ENCODE data around the gene RFXAP. TPM values are rescaled to one million over a fixed set of nuclear protein-coding genes. Genes with fewer than 3 reads are reported as not detected.

Gene RFXAP
- total and polyA plus RNA-seq, 9 of the 15 experiments (the other 6 are each of a cell fraction or from before 2014, with no cell fraction given), result 2.1 to 9.7 (median 2.9) TPM

DNA sequence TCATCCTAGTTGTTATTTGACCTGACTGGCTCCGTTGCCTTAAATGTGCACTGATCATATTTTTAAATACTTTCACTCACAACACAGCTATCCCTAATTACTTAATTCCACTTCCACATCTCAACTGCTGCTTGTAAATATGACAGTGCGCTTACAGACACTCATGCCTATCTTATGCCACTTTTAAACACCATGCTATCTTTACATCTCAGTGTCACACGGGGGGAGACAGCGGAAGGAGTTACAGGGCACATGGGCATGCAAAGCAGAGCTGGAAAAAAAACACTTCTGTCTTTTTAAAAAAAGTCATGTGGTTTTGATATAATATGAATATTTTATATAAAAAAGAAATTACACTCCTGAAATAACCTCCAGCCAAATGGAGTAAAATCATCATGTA is 56.9 kb downstream of the RFXAP start:
- H2AFZ ChIP-seq (ENCODE audit: low read depth, low read length), result no peak overlapping the region
- no peaks in the 10 kb centered on the region for H3K79me2 ChIP-seq (ENCODE audit: control insufficient read depth, insufficient read depth, low read length)
- peaks cover 7 to 15% of the 10 kb centered on the region in 2 experiments; a peak in 3 of 5 replicates for H3K27me3 ChIP-seq (ENCODE audit: control insufficient read depth in 2 of 2, insufficient read depth in 2 of 2, low read length in 2 of 2)
- in situ Hi-C loops (cut with MboI), result no loop called here
- H3K4me2 ChIP-seq (ENCODE audit: insufficient read depth, low read length), result no peak overlapping the region
- H3K4me3 ChIP-seq, result no peak overlapping the region
- H3K9me3 ChIP-seq (replicated peaks; ENCODE audit: control insufficient read depth, insufficient read depth, low read depth, low read length), result no peaks in the 10 kb centered on the region
- H3K9ac ChIP-seq (ENCODE audit: insufficient read depth in 1 of 2, low read depth in 2 of 2, low read length in 2 of 2), result no peak overlapping the region
- TF ChIP-seq XRCC3 (IDR thresholded peaks at IDR 0.05), result no peak
- CTCF ChIA-PET (ENCODE audit: low intra/inter-chr PET ratio), result no interaction called here
- H3K36me3 ChIP-seq (ENCODE audit: control insufficient read depth, insufficient read depth, low read length), result no peaks in the 10 kb centered on the region
- BruUV-seq (replicated peaks), result no TSS peak
- no peak for DNase-seq (ENCODE audit: extremely low read depth in 1 of 4, low spot score in 3 of 4)
- H3K27ac ChIP-seq (ENCODE audit: extremely low read depth, low read depth, low read length), result no peak overlapping the region
- no peaks in the 10 kb centered on the region for H3K9me1 ChIP-seq (ENCODE audit: control insufficient read depth, insufficient read depth, low read length)
- 5% methylated on average over 3 of the region's 4 CpGs for WGBS (ENCODE audit: insufficient coverage, low coverage, missing lambda C conversion rate)
- no peaks in the 10 kb centered on the region for H4K20me1 ChIP-seq (replicated peaks; ENCODE audit: control insufficient read depth, insufficient read depth, low read length)
- FAIRE-seq, result no peak
- no peak for ATAC-seq
- no peaks in the 10 kb centered on the region; a peak in 1 of 5 replicates for H3K4me1 ChIP-seq (replicated peaks in 1 of 2; ENCODE audit: control insufficient read depth in 2 of 2, insufficient read depth in 2 of 2, low read length in 2 of 2)
- POLR2A ChIA-PET, result no interaction called here
- intact Hi-C loops (cut with micrococcal nuclease), result no loop called here

Other genes with a start within 250 kb of the RFXAP start
- gene SERTM1, start 145.2 kb upstream of the RFXAP start, total RNA-seq (2014; rRNA removed), result not detected in 2 replicates
- gene SERTM1, start 145.2 kb upstream of the RFXAP start, total RNA-seq (2014; rRNA removed; fragmentation: Illumina TruSeq; extraction: Trizol), result not detected in 2 replicates
- not detected in 2 replicates for gene SERTM1, start 145.2 kb upstream of the RFXAP start, total RNA-seq (2015; rRNA removed; fragmentation: Illumina TruSeq; extraction: Trizol)
- gene SERTM1, start 145.2 kb upstream of the RFXAP start, total RNA-seq (2021), result not detected in 2 replicates
- gene SERTM1, start 145.2 kb upstream of the RFXAP start, polyA plus RNA-seq (2011; rRNA removed), result not detected in 2 replicates
- not detected in 2 replicates for gene SERTM1, start 145.2 kb upstream of the RFXAP start, polyA plus RNA-seq (2014; fragmentation: Illumina TruSeq; extraction: Trizol)
- not detected for gene SERTM1, start 145.2 kb upstream of the RFXAP start, polyA plus RNA-seq (2014; fragmentation: Nextera tagmentation; extraction: Ambion mirVana)
- gene SERTM1, start 145.2 kb upstream of the RFXAP start, polyA plus RNA-seq (2014; rRNA removed), result not detected in 2 replicates
- not detected in 2 replicates for gene SMAD9, start 101.0 kb downstream of the RFXAP start, total RNA-seq (2014; rRNA removed)
- gene SMAD9, start 101.0 kb downstream of the RFXAP start, total RNA-seq (2014; rRNA removed; fragmentation: Illumina TruSeq; extraction: Trizol), result not detected in 2 replicates
- gene SMAD9, start 101.0 kb downstream of the RFXAP start, total RNA-seq (2015; rRNA removed; fragmentation: Illumina TruSeq; extraction: Trizol), result not detected in 2 replicates
- gene SMAD9, start 101.0 kb downstream of the RFXAP start, total RNA-seq (2021), result 0.02 TPM in 1 of 2 replicates, not detected in the other
- gene SMAD9, start 101.0 kb downstream of the RFXAP start, polyA plus RNA-seq (2011; rRNA removed), result 0.03 and 0.05 TPM in 2 replicates
- 0.03 TPM in 1 of 2 replicates, not detected in the other for gene SMAD9, start 101.0 kb downstream of the RFXAP start, polyA plus RNA-seq (2014; fragmentation: Illumina TruSeq; extraction: Trizol)
- gene SMAD9, start 101.0 kb downstream of the RFXAP start, polyA plus RNA-seq (2014; fragmentation: Nextera tagmentation; extraction: Ambion mirVana), result under 1 TPM; 0.06 to 0.08 TPM
- not detected in 2 replicates for gene SMAD9, start 101.0 kb downstream of the RFXAP start, polyA plus RNA-seq (2014; rRNA removed)
- 36.6 and 41.8 TPM in 2 replicates for gene ALG5, start 180.1 kb downstream of the RFXAP start, total RNA-seq (2014; rRNA removed)
- gene ALG5, start 180.1 kb downstream of the RFXAP start, total RNA-seq (2014; rRNA removed; fragmentation: Illumina TruSeq; extraction: Trizol), result 52.7 and 59.5 TPM in 2 replicates
- 45.2 and 47.3 TPM in 2 replicates for gene ALG5, start 180.1 kb downstream of the RFXAP start, total RNA-seq (2015; rRNA removed; fragmentation: Illumina TruSeq; extraction: Trizol)
- 31.3 and 33.6 TPM in 2 replicates for gene ALG5, start 180.1 kb downstream of the RFXAP start, total RNA-seq (2021)
- 39.8 and 58.9 TPM in 2 replicates for gene ALG5, start 180.1 kb downstream of the RFXAP start, polyA plus RNA-seq (2011; rRNA removed)
- gene ALG5, start 180.1 kb downstream of the RFXAP start, polyA plus RNA-seq (2014; fragmentation: Illumina TruSeq; extraction: Trizol), result 43.3 and 46.7 TPM in 2 replicates
- 10 to 100 TPM; 76.7 to 80.5 TPM for gene ALG5, start 180.1 kb downstream of the RFXAP start, polyA plus RNA-seq (2014; fragmentation: Nextera tagmentation; extraction: Ambion mirVana)
- gene ALG5, start 180.1 kb downstream of the RFXAP start, polyA plus RNA-seq (2014; rRNA removed), result 44.5 and 48.2 TPM in 2 replicates
- 67.4 and 81.1 TPM in 2 replicates for gene EXOSC8, start 181.6 kb downstream of the RFXAP start, total RNA-seq (2014; rRNA removed)
- 104 and 116 TPM in 2 replicates for gene EXOSC8, start 181.6 kb downstream of the RFXAP start, total RNA-seq (2014; rRNA removed; fragmentation: Illumina TruSeq; extraction: Trizol)
- 86.4 and 87.4 TPM in 2 replicates for gene EXOSC8, start 181.6 kb downstream of the RFXAP start, total RNA-seq (2015; rRNA removed; fragmentation: Illumina TruSeq; extraction: Trizol)
- gene EXOSC8, start 181.6 kb downstream of the RFXAP start, total RNA-seq (2021), result 75.3 and 75.5 TPM in 2 replicates
- gene EXOSC8, start 181.6 kb downstream of the RFXAP start, polyA plus RNA-seq (2011; rRNA removed), result 104 and 116 TPM in 2 replicates
- 133 and 137 TPM in 2 replicates for gene EXOSC8, start 181.6 kb downstream of the RFXAP start, polyA plus RNA-seq (2014; fragmentation: Illumina TruSeq; extraction: Trizol)
- gene EXOSC8, start 181.6 kb downstream of the RFXAP start, polyA plus RNA-seq (2014; fragmentation: Nextera tagmentation; extraction: Ambion mirVana), result 100 to 1,000 TPM; 564 to 571 TPM
- 110 and 139 TPM in 2 replicates for gene EXOSC8, start 181.6 kb downstream of the RFXAP start, polyA plus RNA-seq (2014; rRNA removed)
- gene SUPT20H, start 240.5 kb downstream of the RFXAP start, total RNA-seq (2014; rRNA removed), result 16.7 and 21.6 TPM in 2 replicates
- 38.2 and 38.4 TPM in 2 replicates for gene SUPT20H, start 240.5 kb downstream of the RFXAP start, total RNA-seq (2014; rRNA removed; fragmentation: Illumina TruSeq; extraction: Trizol)
- 39.0 and 45.2 TPM in 2 replicates for gene SUPT20H, start 240.5 kb downstream of the RFXAP start, total RNA-seq (2015; rRNA removed; fragmentation: Illumina TruSeq; extraction: Trizol)
- 29.2 and 31.8 TPM in 2 replicates for gene SUPT20H, start 240.5 kb downstream of the RFXAP start, total RNA-seq (2021)
- 58.4 and 64.7 TPM in 2 replicates for gene SUPT20H, start 240.5 kb downstream of the RFXAP start, polyA plus RNA-seq (2011; rRNA removed)
- 53.1 and 71.8 TPM in 2 replicates for gene SUPT20H, start 240.5 kb downstream of the RFXAP start, polyA plus RNA-seq (2014; fragmentation: Illumina TruSeq; extraction: Trizol)
- 10 to 100 TPM; 11.4 to 14.8 TPM for gene SUPT20H, start 240.5 kb downstream of the RFXAP start, polyA plus RNA-seq (2014; fragmentation: Nextera tagmentation; extraction: Ambion mirVana)
- 31.7 and 33.4 TPM in 2 replicates for gene SUPT20H, start 240.5 kb downstream of the RFXAP start, polyA plus RNA-seq (2014; rRNA removed)